ENCODE measurements around the gene SLC16A14. TPM values are rescaled to one million over a fixed set of nuclear protein-coding genes. Genes with fewer than 3 reads are reported as not detected.

Gene SLC16A14
- total and polyA plus RNA-seq, 2 of the 8 experiments (the other 6 are each of a cell fraction or from before 2014, with no cell fraction given): 2.1 to 3.0 TPM

GRCh38 chr2:230097841-230098240 is 29.1 kb upstream of the SLC16A14 start:
- Histone ChIP-seq H2AK5ac (ENCODE audit: low read depth, low read length) (no peak overlapping the region), H4K5ac (ENCODE audit: insufficient read length, low read depth, low read length) (no peak overlapping the region), H3K36me3 (ENCODE audit: control insufficient read depth in 2 of 4, insufficient read depth in 4 of 4, low read length in 3 of 4) (no peaks in the 10 kb centered on the region), H2BK20ac (ENCODE audit: low read length) (no peak overlapping the region), H4K8ac (ENCODE audit: extremely low read depth, insufficient read depth, low read length) (no peak overlapping the region), H2BK12ac (ENCODE audit: low read depth, low read length) (no peak overlapping the region), H3K23me2 (ENCODE audit: low read depth, low read length) (no peaks in the 10 kb centered on the region), H3K4me1 (replicated peaks in 1 of 4; ENCODE audit: control insufficient read depth in 3 of 4, insufficient read depth in 4 of 4, low read length in 3 of 4) (no peaks in the 10 kb centered on the region), H3K14ac (ENCODE audit: insufficient read length) (no peak overlapping the region), H2BK15ac (ENCODE audit: low read length) (no peak overlapping the region), H3K9ac (replicated peaks in 1 of 4; ENCODE audit: extremely low read depth in 1 of 4, low read depth in 3 of 4, low read length in 3 of 4) (no peak overlapping the region), H3K79me1 (ENCODE audit: low read depth, low read length) (no peaks in the 10 kb centered on the region), H3K4ac (replicated peaks; ENCODE audit: insufficient read length, low read depth, low read length) (no peak overlapping the region), H3K79me2 (ENCODE audit: control insufficient read depth in 1 of 2, insufficient read depth in 2 of 2, low read length in 2 of 2) (no peaks in the 10 kb centered on the region), H3K4me2 (ENCODE audit: insufficient read depth in 1 of 2, low read depth in 2 of 2, low read length in 2 of 2) (no peak overlapping the region), H3K27ac (ENCODE audit: low read depth, low read length) (no peak overlapping the region), H4K91ac (replicated peaks; ENCODE audit: insufficient read length, low read length) (no peak overlapping the region), H3K27me3 (replicated peaks in 1 of 4; ENCODE audit: control insufficient read depth in 3 of 4, extremely low read depth in 1 of 4, insufficient read depth in 3 of 4, low read length in 3 of 4) (no peaks in the 10 kb centered on the region), H3K18ac (ENCODE audit: extremely low read depth, low read length) (no peak overlapping the region), H3K23ac (ENCODE audit: insufficient read length) (no peak overlapping the region), H3K56ac (replicated peaks; ENCODE audit: insufficient read length, low read depth, low read length) (no peak overlapping the region), H3K4me3 (ENCODE audit: extremely low read depth in 1 of 4, insufficient read depth in 2 of 4, low read depth in 3 of 4, low read length in 4 of 4) (no peak overlapping the region), H2BK120ac (replicated peaks; ENCODE audit: low read depth, low read length) (no peak overlapping the region), H4K20me1 (replicated peaks in 1 of 2; ENCODE audit: control insufficient read depth in 1 of 2, insufficient read depth in 2 of 2, low read length in 2 of 2) (no peaks in the 10 kb centered on the region), H3K9me3 (ENCODE audit: insufficient read depth in 2 of 2, low read depth in 1 of 2, low read length in 1 of 2) (0 out of 4 replicates have a peak, but pooled peaks cover 0 to 4% of the 10 kb centered on the region in 2 experiments), H2AFZ (ENCODE audit: low read length) (no peak overlapping the region), H2BK5ac (ENCODE audit: low read depth, low read length) (no peak overlapping the region)
- TF ChIP-seq CREB1 (IDR thresholded peaks at IDR 0.05): no peak
- TF ChIP-seq RXRA (IDR thresholded peaks at IDR 0.05; ENCODE audit: insufficient read depth, low read depth, low read length): no peak
- TF ChIP-seq EZH2 (IDR thresholded peaks at IDR 0.05; ENCODE audit: low read depth, low read length, severe bottlenecking): no peak
- TF ChIP-seq YY1 (IDR thresholded peaks at IDR 0.05; ENCODE audit: low read depth, low read length): no peak
- TF ChIP-seq, protein P1, sequence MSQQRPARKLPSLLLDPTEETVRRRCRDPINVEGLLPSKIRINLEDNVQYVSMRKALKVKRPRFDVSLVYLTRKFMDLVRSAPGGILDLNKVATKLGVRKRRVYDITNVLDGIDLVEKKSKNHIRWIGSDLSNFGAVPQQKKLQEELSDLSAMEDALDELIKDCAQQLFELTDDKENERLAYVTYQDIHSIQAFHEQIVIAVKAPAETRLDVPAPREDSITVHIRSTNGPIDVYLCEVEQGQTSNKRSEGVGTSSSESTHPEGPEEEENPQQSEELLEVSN (IDR thresholded peaks at IDR 0.05): no peak
- no peak for TF ChIP-seq RFX5 (IDR thresholded peaks at IDR 0.05; ENCODE audit: borderline replicate concordance, low read depth, low read length)
- TF ChIP-seq, protein P2, sequence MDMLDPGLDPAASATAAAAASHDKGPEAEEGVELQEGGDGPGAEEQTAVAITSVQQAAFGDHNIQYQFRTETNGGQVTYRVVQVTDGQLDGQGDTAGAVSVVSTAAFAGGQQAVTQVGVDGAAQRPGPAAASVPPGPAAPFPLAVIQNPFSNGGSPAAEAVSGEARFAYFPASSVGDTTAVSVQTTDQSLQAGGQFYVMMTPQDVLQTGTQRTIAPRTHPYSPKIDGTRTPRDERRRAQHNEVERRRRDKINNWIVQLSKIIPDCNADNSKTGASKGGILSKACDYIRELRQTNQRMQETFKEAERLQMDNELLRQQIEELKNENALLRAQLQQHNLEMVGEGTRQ (IDR thresholded peaks at IDR 0.05; ENCODE audit: low read length): no peak
- no peak for TF ChIP-seq TEAD4 (IDR thresholded peaks at IDR 0.05; ENCODE audit: low read depth, low read length)
- TF ChIP-seq KDM5A (IDR thresholded peaks at IDR 0.05; ENCODE audit: low read length): no peak
- no peak for TF ChIP-seq KDM1A (IDR thresholded peaks at IDR 0.05; ENCODE audit: borderline replicate concordance, low read length)
- TF ChIP-seq, protein P3, sequence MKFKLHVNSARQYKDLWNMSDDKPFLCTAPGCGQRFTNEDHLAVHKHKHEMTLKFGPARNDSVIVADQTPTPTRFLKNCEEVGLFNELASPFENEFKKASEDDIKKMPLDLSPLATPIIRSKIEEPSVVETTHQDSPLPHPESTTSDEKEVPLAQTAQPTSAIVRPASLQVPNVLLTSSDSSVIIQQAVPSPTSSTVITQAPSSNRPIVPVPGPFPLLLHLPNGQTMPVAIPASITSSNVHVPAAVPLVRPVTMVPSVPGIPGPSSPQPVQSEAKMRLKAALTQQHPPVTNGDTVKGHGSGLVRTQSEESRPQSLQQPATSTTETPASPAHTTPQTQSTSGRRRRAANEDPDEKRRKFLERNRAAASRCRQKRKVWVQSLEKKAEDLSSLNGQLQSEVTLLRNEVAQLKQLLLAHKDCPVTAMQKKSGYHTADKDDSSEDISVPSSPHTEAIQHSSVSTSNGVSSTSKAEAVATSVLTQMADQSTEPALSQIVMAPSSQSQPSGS (IDR thresholded peaks at IDR 0.05; ENCODE audit: low read length): no peak
- no peak for TF ChIP-seq BCL11A (IDR thresholded peaks at IDR 0.05; ENCODE audit: low read depth in 2 of 2, low read length in 2 of 2)
- CTCF ChIA-PET (ENCODE audit: partially characterized antibody): no interaction called here
- 93% methylated on average over 2 of the region's 2 CpGs; no CpG with 5 or more reads in 1 of the 2 experiments for WGBS, 2 experiments (ENCODE audit: extremely low coverage in 1 of 2, insufficient coverage in 1 of 2, insufficient read length in 1 of 2, insufficient replicate concordance in 2 of 2, low coverage in 1 of 2, low lambda C conversion rate in 2 of 2, missing lambda C conversion rate in 1 of 2)
- no peak for DNase-seq (ENCODE audit: low read depth in 1 of 2, low spot score in 2 of 2)
- POLR2A ChIA-PET (ENCODE audit: partially characterized antibody): no interaction called here
- FAIRE-seq: no peak
